CD4-positive, alpha-beta T cell treated with Interleukin-21 for 1 hour (primary cell): ENCODE measurements around the gene HDGFL3.
"Not testable (repeated sequence)": the region's sequence is repeated elsewhere in the genome, so short reads cannot be mapped to it uniquely, and the experiment has no call there.

Experiments used
- DNase-seq: peaks from one replicate; pipeline ENCODE4 v3.0.0-alpha.2; 2020

The HDGFL3 gene

GRCh38 chr15:83094583-83094982, 113.0 kb downstream of the HDGFL3 start:
- no peak for DNase-seq

GRCh38 chr15:83092309-83092976, 115.2 kb downstream of the HDGFL3 start:
- peak; percentile 3 for DNase-seq

GRCh38 chr15:83091965-83092308, 115.7 kb downstream of the HDGFL3 start:
- DNase-seq: not testable (repeated sequence)

GRCh38 chr15:83090465-83090864, 117.2 kb downstream of the HDGFL3 start:
- no peak for DNase-seq

GRCh38 chr15:83088876-83089275, 118.7 kb downstream of the HDGFL3 start:
- no peak for DNase-seq

GRCh38 chr15:83087576-83087975, 120.0 kb downstream of the HDGFL3 start:
- DNase-seq: no peak

GRCh38 chr15:83085864-83086552, 121.6 kb downstream of the HDGFL3 start:
- DNase-seq: not testable (repeated sequence)

GRCh38 chr15:83085461-83085860, 122.2 kb downstream of the HDGFL3 start:
- DNase-seq: not testable (repeated sequence)

GRCh38 chr15:83082730-83083386, 124.8 kb downstream of the HDGFL3 start:
- DNase-seq: no peak

GRCh38 chr15:83081256-83082014, 126.2 kb downstream of the HDGFL3 start:
- no peak for DNase-seq

GRCh38 chr15:83078712-83079111, 128.9 kb downstream of the HDGFL3 start:
- no peak for DNase-seq
